Skeletal muscle cell (primary cell): ENCODE measurements around the gene VPS51.
"Not testable (repeated sequence)": the region's sequence is repeated elsewhere in the genome, so short reads cannot be mapped to it uniquely, and the experiment has no call there.

Experiments
- DNase-seq: peaks from one replicate; pipeline ENCODE4 v3.0.0-alpha.2; 2010; ENCODE audit warnings: low read depth
- H3K4me3 ChIP-seq: 2 replicates; pipeline ENCODE4 v1.5.1; 2011; ENCODE audit warnings: low read depth, mild to moderate bottlenecking, control low read depth, low read length, moderate library complexity

Gene VPS51

DNA sequence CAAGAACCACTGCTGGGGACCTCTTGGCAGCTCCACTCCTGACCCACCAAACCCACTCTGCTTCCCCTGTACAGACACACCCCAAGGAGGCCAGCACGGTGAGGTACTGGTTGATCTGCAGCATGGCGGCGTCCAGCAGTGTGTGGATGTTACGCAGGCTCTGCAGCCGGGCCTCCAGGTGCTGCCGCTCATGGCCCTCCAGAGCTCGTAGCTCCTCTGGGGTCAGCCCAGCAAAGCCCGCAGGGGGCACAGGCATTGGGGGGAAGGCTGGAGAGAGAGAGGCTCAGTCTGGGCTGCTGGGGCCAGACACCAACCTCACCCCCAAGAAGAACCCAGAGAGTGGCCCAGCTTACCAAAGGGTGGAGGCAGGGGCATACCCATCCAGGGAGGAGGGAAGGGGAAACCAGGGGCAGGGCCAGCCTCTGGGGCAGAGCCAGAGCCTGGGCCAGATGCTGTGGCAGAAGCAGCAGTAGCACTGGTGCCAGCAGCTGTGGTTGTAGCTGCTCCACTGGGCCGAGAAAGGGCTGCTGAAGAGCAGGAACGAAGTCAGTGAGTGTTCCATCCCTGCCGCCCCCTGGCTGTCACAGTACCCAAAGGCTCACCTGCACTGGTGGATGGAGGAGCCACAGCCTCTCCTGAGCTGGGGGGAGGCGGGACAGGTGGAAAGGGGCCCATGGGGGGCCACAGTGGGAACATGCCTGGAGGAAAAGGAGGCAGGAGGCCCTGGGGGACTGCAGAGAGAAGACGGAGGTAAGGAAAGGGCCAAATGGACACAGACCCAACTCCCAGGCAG, 33.8 kb downstream of the VPS51 start:
- H3K4me3 ChIP-seq: no peak overlapping the region
- no peak for DNase-seq

DNA sequence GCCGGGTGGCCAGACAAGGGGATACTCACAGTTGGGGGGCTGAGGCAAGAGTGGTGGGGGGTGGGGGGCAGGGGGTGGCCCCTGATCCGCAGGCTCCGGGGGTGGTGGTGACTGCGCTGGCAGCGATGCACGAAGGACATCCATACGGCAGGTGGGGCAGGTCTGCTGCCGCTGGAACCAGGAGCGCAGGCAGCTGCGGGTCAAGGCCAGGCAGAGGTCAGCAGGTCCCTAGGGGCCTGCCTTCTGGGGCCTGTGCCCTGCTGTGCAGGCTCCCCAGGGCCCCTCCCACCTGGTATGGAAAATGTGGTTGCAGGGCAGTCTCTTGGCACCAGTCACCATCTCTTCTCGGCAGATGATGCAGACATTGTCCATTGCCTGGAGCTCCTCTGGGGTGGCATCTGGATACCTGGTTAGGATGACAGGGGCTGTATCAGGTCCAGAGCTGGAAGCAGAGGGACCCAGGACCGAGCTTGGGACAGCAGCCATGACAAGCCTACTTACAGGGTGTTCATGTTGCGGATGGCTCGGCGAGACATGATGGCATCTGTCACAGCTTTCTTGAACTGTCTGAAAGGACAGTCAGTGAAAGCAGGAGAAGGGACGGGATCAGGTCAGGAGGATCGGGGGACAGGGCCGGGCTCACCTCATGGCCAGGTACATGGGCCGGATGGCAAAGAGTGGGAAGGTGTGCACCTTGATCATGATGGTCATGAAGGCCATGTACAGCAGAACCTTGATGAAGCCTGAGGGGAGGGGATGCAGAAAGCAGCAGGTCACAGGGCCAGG, 34.8 kb downstream of the VPS51 start:
- no peak overlapping the region for H3K4me3 ChIP-seq
- no peak for DNase-seq

- no peak for DNase-seq
- H3K4me3 ChIP-seq: no peak overlapping the region
Observed at GRCh38 chr11:65131417-65131776, 35.4 kb downstream of the VPS51 start.

- no peak for DNase-seq
- no peak overlapping the region for H3K4me3 ChIP-seq
Observed at GRCh38 chr11:65131895-65132237, 35.9 kb downstream of the VPS51 start.

GRCh38 chr11:65132238-65132987, 36.4 kb downstream of the VPS51 start:
- peak overlapping the region; percentile 95 for H3K4me3 ChIP-seq
- no peak for DNase-seq

GRCh38 chr11:65132988-65133700, 37.1 kb downstream of the VPS51 start:
- no peak for DNase-seq

DNA sequence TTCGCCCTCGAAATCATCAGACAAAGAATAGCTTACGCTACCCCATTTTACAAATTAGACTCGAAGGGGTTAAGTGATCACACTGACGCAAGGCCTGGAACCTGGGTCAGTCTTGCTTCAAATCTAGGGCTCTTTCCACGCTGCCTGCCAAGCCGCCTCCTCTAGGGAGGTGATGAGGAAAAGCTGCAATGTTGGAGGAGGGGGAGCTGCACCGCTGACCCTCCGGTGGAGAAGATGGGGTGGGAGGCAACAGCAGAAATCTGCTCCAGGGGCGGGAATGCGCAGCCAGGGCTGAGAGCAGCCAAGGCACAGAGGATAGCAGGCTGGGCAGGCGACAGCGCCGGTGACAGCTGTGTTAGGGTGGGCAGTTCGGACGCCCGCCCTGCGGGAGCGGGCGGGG, 37.7 kb downstream of the VPS51 start:
- H3K4me3 ChIP-seq: peak overlapping the region; percentile 95
- no peak for DNase-seq

More at GRCh38 chr11:65132988-65133700, 37.1 kb downstream of the VPS51 start:
- peak overlapping the region; percentile 95 for H3K4me3 ChIP-seq

DNA sequence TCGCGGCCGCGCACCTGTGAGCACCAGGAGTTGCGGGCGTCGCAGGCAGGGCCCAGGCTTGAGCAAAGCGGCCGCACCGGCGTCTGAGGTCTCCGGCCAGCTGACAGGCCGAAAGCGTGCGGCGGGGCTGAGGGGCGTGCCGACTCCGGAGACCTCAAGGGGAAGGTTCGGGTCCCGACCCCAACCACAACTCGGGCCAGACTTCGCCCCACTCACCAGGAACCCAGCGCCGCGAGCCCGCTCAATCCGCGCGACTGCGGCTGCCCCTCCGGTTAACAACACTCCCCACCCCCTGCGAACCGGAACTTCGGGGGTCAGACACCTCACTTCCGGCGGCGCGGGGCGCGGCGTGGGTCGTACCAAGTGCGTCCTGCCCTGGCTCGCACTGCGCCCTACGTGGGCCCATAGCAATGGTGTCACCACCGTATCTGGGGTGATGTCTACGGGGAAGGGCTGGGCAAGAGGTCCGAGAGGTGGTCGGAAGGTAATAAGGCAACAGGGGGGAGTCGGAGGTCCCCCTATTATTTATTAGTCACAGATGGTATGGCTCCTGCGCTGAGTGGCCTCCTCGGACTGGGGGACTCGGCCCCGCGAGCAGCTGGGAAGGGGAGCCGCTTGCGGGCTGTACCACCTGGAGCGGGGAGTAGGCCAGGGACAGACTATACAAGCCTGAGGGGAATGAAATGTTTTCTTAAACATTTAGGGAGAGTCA, 38.4 kb downstream of the VPS51 start, which contains the start of gene SYVN1:
Gene SYVN1, minus strand, starts transcription at position 280 of the 712 bp plus-strand sequence. CDS start 918 bp downstream, outside the sequence.
- DNase-seq: peak; percentile 59
- peak within 1 kb of the TSS; percentile 95 for H3K4me3 ChIP-seq

- peak; percentile 92 for DNase-seq
- H3K4me3 ChIP-seq: peak overlapping the region; percentile 95
Observed at GRCh38 chr11:65134952-65135632, 39.1 kb downstream of the VPS51 start.

- DNase-seq: no peak
- peak overlapping the region; percentile 95 for H3K4me3 ChIP-seq
Observed at GRCh38 chr11:65135633-65136145, 39.7 kb downstream of the VPS51 start.

GRCh38 chr11:65136515-65137096, 40.6 kb downstream of the VPS51 start:
- no peak for DNase-seq
- no peak overlapping the region for H3K4me3 ChIP-seq

- no peak for DNase-seq
- H3K4me3 ChIP-seq: no peak overlapping the region
Observed at GRCh38 chr11:65141896-65142494, 46.0 kb downstream of the VPS51 start.

DNA sequence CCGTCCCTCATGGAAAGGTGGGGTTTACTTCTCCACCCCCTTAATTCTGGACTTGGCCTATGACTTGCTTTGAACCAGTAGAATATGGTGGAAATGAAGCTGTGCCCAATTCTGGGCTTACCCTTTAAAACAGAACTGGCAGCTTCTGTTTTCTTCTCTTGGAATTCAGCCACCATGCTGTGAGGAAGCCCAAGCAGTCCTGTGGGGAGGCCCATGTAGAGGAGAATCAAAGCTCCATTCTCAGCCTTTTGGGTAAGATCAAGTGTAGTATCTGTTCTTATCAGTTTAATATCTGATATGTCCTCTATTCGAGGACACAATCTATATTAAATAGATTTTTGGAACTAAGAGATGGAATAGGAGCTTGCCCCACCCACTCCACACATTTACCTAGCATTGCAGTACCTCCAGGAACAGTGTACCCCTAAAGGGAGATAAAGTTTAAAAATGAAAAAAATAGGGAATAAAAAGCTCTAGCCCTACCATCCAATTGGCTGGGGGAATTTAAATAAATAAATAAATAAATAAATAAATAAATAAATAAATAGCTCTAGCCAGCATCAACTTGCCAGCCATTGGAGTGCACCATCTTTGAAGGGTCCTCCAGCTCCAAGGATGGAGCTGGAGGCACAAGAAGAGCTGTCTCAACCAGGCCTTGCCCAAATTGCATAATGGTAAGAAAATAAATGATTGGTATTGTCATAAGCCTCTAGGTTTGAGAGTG, 51.5 kb downstream of the VPS51 start:
- H3K4me3 ChIP-seq: no peak overlapping the region

DNA sequence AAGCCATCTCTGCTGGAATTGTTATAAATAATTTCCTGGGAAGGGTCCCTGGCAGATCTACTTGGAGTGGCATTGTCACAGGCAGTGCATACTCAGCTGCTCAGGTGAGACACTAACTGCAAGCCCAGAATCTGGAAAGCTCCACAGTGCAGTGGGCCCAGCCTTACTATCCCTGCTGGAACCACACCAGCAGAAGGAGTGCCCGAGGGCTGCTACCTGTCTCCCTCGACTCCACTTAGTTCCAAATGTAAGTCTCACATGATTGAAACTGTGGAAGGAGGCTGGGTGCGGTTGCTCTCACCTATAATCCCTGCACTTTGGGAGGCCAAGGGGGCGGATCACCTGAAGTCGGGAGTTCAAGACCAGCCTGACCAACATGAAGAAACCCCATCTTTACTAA, 52.6 kb downstream of the VPS51 start:
- H3K4me3 ChIP-seq: no peak overlapping the region
- no peak for DNase-seq

More for the DNA sequence above, 51.5 kb downstream of the VPS51 start:
- no peak for DNase-seq

GRCh38 chr11:65150131-65150508, 54.1 kb downstream of the VPS51 start:
- H3K4me3 ChIP-seq, DNase-seq: not testable (repeated sequence)

DNA sequence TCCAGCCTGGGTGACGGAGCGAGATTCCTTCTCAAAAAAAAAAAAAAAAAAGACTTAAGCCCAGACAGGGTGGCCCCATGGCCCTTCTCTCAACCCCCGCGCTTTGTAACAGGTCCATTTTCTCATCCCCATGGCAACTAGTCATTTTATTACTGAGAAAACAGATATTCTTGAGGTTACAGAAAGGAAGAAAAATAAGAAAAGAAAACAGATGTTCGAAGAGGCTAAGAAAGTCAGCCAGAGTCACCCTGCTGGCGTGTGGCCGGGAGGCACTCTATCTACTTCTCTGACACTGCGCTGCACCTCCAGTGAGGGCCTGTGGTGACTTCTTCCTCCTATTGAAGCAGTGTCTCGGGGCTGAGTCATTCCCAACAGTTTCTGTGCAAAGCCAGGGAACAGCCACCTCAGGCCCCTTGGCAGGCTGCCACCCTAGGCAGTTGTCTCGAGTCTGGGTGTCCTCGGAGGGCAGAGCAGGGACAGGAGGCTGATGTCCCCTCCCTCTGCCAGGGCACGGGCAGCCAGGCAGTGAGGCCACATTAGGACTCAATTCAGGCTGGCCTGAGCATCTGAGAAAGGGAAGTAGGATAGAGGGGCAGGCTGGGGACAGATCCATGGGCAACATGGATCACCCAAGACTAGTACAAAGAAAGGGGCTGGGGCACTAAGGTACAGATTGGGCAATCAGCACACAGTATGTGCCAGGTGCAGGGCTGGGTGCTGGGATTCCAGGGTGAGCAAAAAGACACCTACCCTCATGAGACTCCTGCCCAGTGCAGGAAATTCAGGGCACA, 54.7 kb downstream of the VPS51 start:
- H3K4me3 ChIP-seq: no peak overlapping the region
- peak; percentile 47 for DNase-seq
